ENCODE results near the gene TLX3.
A peak's percentile ranks its signal among the peaks of the same experiment; 100 is the strongest.
"Not testable (repeated sequence)": the region's sequence is repeated elsewhere in the genome, so short reads cannot be mapped to it uniquely, and the experiment has no call there.

TLX3 gene

GRCh38 chr5:171323806-171324632 is 15.0 kb downstream of the TLX3 start:
- DNase-seq (ENCODE audit: low read depth), result no peak

DNA sequence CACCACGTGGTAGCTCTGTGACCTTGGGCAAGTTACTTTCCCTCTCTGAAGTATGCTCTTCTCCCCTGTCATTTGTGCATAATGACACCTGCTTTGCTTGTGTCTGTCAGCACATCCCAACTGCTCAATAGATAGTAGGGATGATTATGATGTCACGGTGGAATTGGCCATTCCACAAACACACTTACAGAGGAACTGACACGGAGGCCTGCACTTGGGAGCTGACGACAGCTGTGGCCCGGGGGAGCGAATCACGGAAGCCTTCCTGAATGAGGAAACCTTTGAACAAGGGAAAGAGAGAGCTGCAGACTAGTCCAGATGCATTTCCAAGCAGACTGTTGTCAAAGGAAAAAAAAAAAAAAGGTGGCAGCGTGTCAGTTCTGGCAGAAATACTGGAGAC is 21.0 kb downstream of the TLX3 start:
- no peak for DNase-seq (ENCODE audit: low read depth)

- no peak for DNase-seq (ENCODE audit: low read depth)
These were observed 26.6 kb downstream of the TLX3 start for GRCh38 chr5:171335616-171336015.

DNA sequence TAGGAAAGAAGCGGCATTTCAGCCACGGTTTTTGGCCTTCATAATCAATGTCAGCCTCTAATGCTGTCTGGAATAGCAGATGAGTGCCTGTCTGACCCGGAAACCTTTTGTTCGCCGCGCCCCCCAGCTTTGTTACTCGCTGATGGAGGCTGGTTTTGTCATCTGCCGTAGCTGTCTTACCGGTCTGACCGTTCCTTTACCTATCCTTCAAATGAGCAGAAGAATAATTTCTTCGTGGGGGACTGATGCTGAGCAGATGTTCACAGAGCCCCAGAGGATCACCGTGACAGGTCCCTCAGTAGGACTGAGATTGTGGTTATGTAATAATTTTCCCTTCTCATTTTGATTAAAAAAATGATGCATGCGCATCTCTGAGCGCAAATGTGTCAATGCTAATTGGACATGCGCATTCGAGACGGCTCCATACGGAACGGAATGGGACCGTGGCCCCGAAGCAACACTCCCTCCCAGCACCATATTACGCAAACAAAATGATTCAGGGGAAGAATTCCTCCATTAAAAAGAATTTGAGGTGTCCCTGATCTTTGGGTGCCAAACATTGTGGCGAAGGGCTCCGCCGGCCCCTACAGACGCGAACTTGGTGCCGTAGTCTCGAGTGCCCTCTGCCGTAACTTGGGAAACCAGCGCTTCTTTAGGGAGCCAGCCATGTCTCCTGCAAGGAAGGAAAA is 27.6 kb downstream of the TLX3 start:
- peak; percentile 60 for DNase-seq (ENCODE audit: low read depth)

DNA sequence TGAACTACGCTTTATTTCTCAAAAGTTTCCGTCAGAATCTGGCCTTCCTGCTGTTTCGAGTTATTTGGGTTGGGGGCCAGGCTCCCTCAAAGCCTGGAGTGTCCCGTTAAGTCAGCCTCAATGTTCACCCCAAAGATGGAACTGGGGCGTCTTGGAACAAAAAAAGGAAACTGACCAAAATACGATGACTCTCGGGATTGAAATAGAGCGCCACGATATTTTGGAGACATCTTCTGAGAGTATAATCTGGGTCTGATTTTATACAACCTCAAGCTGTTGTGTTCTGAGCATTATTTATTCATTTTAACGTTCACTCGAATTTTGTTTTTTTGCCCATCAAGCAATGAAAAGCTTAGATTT is 28.1 kb downstream of the TLX3 start:
- DNase-seq (ENCODE audit: low read depth), result no peak

DNA sequence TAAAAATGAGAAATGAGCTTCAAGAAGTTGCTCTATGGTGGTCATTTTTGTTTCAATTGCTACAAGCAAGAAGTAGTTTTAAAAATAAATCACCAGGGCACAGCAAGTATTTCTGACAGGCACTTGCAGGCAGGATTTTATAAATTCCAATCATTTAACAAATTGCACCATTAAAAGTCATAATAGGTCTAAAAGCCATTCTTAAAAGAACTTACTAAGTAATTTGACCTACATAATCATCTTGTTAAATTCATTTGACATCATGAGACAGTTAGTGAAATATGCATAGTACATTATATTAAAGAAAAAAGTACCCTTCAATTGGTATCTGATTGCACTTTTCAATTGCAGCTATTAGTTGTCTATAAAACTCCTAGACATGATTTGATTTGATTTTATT is 31.0 kb downstream of the TLX3 start:
- DNase-seq (ENCODE audit: low read depth), result no peak

- DNase-seq (ENCODE audit: low read depth), result no peak
These were observed 31.4 kb downstream of the TLX3 start for GRCh38 chr5:171340491-171340890.

DNA sequence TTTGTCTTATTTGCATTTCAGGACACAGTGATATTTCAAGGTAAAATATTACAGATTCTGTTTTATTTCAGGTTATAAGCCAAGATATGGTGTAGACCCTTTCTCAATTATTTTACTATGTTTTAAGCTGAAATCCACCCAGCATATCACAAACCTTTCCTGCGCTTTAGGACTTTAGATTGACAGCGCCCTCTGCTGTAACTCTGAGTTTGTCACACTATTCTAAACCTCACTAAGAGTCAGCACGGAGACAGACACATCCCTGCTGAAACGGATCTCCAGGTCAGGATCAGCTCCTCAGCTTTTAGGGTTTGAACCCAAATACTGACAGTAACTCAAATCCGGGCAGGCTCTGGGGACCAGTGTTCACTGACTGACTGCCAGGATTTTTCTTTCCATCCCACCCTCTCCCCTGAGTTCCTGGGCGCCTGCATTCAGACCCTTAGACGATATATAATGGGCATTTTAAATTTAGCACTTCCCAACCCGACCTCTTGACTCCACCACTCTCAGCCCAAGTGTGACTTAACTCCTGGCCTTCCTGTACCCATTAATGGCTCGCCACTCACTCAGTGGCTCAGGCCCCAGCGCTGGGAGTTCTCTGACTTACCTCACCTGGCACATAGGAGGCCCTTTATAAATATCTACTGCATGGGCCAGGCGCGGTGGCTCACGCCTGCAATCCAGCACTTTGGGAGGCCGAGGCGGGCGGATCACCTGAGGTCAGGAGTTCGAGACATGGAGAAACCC is 33.5 kb downstream of the TLX3 start:
- DNase-seq (ENCODE audit: low read depth), result peak; percentile 50

GRCh38 chr5:171344936-171345608 is 36.0 kb downstream of the TLX3 start:
- no peak for DNase-seq (ENCODE audit: low read depth)

DNA sequence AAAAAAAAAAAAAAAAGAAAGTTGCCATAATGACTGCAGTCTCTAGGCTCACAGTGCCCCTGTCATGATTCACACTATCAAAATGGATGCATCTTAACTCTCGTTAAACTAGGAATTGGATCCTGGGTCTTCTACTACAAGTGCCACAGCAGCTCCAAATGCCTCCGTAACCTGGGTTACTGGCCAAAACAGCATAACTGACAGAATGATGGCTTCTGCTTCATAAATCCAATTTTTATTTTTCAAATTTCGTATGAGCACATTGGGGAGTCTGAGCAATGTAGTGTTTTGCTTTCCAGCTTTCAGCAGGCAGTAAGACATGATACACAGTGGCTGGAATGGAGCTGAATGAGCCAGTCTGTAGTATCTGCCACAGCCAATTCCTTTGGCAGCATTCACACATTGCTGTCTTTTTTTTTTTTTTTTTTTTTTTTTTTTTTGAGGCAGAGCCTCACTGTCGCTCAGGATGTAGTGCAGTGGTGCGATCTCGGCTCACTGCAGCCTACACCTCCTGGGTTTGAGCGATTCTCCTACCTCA is 42.6 kb downstream of the TLX3 start:
- no peak for DNase-seq (ENCODE audit: low read depth)

DNA sequence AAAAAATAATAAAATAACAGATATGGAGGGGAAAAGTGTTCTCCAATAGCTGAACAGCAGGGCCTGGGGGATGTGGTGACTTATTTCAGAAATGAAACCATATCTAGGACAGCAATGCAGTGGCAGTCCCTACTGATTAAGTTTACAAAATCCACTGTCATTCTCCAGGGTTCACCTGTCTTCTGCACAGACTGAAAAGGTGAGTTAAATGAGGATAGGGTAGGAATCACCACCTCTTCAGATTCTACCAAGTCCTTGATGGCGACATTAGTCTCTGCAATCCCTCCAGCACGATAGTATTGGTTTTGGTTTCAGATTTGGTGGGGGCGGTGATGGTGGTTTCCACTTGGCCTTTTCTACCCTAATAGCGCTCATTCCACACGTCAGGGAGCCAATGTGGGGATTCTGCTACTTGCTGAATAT is 46.3 kb downstream of the TLX3 start:
- no peak for DNase-seq (ENCODE audit: low read depth)

DNA sequence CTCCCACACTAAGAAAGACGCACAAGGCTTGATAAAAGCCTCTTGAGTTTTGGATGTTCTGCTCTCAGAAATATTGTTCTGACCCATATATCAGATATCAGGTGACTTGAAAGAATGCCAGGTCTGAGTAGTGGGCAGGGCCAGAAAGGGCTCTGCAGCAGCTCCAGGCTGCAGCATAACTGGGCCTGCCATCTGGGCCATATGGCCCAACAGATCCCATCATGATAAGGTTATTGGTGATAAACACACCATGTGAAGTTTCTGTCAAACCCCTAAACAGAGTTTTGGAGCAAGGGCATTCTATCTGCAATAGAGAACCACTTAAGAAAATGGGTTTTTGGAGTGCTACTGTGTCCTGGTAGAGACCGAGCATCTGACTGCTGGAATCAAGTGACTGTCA is 48.8 kb downstream of the TLX3 start:
- no peak for DNase-seq (ENCODE audit: low read depth)

DNA sequence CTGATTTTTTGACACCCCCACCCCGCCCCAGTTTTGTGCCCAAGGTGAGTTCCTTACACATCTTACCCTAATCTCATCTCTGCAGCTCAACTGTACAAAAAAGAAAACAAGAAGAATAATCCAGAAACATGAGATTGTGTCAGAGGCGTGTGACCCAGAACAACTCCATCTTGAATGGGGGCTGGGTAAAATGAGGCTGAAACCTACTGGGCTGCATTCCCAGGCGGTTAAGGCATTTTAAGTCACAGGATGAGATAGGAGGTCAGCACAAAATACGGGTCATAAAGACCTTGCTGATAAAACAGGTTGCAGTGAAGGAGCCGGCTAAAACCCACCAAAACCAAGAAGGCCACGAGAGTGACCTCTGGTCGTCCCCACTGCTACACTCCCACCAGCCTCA is 52.1 kb downstream of the TLX3 start:
- DNase-seq (ENCODE audit: low read depth), result not testable (repeated sequence)
